HS-5 (cell line): ENCODE data around the gene RANBP1.
A peak's percentile ranks its signal among the peaks of the same experiment; 100 is the strongest.

Experiments
- DNase-seq: peaks from one replicate; pipeline ENCODE4 v3.0.0-alpha.2; 2012; ENCODE audit warnings: low read depth

Gene RANBP1

GRCh38 chr22:20109411-20110358 is 6.2 kb upstream of the RANBP1 start:
- DNase-seq = no peak

DNA sequence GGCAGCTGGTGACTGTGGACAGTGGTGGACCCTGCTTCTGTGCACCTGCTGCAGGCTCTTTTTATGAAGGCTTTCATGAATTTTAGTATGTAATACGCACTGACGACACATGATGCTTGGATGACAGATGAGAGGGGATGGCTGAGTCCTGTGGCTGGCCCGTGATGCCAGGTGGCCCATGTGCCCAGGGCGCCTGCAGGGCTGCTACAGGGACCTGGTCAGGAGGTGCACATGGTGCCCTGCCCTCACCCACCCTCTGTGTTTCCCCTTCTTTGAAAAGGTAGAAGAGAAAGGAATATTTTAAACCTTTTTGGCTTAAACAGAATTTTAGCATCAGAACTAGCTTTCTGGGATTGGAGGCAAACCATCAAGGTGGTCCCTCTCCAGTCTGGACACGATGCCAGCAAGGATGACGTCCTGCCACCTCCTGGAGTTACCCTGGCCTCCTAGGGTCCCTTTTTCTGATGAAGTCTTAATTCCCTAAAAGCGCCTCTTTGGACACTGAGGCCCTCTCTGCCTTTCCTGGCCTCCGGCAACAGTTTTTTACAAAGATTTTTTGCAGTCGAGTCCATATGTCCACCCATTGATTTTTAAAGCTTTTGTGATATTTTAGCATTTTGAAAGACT is 5.4 kb upstream of the RANBP1 start:
- DNase-seq = no peak

DNA sequence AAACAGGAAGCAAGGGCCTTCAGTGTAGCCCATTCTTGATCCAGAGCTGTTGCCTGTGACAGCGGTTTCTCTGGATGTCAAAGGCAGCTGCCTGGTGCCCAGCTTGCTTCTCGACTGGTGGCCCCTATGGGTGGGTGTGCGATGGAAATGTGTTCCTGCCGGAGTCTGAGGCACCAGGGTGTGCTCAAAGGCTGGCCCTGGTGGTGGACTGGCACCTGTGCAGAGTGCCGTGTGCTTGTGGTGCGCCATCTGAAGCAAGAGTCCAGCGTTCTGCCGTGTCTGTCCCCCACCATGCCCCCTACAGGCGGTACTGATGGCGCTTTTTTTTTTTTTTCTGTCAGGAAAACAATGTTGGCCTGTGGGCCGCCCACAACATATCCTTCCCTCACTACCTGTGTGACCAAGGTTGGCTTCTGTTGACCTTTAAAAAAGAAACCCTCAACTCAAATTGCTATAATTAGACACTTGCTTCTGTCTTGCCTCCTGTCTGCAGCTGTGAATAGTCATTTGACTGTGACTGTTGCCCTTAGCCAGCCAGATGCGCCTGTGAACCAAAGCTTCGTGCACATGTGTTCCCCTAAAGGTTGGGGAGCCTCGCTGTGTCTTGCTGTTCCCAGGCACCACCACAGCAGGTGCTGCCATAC is 4.7 kb upstream of the RANBP1 start:
- no peak for DNase-seq

- DNase-seq = no peak
Observed at GRCh38 chr22:20111689-20112622, 3.9 kb upstream of the RANBP1 start.

- no peak for DNase-seq
Observed at GRCh38 chr22:20112623-20113511, 3.0 kb upstream of the RANBP1 start.

DNA sequence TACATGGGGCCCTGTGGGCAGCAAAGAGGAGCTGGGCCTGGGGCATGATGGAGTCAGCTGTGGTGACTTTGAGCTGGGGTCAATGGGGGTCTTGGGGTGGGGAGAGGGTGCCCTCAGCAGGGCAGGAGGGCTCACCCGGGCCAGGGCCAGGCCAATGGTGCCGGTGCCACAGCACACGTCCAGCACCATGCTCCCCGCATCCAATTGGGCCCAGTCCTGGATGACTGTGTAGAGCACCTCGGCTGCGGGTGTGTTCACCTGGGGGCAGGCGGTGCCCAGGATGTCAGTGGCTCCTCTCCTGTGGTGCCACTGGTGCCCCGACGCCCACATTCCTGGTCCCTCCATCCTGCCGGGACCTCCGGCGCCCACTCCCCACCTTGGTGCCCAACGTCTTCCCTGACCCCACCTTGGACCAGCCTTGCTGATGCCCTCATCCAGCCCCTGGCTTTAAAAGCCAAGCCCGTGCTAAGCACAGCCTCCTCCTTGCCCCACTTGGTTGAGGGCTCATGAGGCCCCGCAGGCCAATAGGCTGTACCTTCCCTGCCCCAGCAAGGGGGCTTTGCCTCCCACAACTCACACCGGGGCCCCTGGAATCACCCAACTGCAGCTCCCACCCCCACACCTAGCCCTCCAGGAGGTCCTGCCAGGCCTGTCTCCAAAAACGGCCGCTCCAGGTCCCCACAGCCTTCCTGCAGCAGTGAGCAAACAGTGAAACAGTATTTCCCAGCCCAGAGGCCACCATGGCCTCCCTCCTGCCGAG is 2.2 kb upstream of the RANBP1 start:
- DNase-seq = no peak

DNA sequence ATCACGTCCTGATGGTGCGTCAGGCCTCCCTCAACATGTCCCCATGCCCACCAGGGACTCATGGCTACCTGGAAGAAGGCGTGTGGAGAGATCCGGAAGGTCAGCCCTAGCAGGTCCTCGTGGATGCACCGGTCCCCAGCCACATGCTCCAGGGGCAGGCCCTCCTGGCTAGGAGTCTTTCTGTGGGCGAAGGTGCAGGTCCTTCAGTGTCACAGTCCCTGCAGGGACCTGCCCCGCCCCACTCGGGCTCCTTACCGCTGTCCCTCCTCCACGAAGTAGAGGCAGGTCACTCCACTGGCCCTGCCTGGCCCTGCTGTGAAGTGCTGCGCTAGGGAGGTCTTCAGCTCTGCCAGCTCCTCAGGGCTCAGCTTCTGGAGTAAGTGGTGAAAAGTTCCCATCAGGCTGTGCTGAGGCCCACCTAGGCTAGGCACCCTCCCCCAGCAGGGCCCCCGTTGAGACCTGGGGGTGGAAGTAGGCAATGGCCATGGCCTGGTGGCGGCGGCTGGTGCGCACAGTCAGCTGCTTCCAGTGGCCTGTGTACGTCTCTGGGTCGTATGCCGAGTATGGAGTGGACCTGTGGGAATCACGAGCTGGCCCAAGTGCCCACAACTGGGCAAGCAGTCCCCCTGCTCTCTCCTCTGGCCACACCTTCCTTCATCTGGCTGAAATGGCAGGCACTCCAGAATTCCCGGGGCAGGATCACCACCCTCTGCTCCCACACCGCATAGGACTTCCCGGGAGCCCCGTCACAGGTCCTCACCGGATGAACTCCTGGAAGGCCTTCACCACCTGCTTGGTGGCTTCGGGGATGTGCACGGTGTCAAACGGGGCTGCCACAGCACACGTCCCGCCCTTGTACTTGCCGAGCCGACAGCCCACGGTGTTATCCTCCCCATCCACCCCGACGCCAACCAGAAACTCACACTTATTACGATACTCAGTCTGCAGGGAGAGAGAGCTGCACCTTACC is 1.1 kb upstream of the RANBP1 start:
- DNase-seq = no peak

- no peak for DNase-seq
Observed at GRCh38 chr22:20116376-20116950, 559 bp downstream of the RANBP1 start.

DNA sequence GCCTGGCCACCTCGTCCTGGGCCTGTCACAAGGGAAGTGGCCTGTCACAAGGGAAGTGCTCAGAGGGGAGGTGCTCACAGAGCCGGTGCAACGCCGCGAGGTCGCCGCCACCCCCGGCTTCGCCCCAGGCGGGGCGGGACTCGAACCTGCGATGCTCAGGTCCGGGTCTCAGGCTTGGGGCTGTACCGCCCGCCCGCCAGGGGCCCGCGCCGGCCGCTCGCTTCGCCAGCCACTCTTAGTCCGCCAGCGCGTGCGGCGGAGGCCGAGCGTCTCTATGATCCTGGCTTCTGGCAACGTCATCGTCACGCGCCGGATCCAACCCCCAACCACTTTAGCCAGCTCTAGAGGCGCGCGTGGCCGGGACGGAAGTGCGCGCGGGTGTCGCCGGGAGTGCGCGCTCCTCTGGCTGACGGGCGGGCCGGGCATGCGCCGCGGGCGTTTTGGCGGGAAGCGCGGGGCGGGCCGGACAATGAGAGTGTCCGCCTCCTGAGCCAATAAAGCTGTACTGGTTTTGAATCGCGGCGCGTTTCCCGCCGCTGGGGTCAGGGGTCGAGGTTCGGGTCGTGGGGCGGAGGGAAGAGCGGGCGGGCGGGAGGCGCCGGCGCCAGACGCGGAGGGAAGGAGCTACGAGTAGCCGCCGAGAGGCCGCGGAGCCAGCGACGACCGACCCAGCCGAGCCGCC is 1.2 kb downstream of the RANBP1 start, which contains the start of gene TRMT2A:
Gene TRMT2A (minus strand): TSS at position 276 of the 682 bp plus-strand sequence. CDS start 320 bp downstream, outside the sequence.
- peak; percentile 91 for DNase-seq

DNA sequence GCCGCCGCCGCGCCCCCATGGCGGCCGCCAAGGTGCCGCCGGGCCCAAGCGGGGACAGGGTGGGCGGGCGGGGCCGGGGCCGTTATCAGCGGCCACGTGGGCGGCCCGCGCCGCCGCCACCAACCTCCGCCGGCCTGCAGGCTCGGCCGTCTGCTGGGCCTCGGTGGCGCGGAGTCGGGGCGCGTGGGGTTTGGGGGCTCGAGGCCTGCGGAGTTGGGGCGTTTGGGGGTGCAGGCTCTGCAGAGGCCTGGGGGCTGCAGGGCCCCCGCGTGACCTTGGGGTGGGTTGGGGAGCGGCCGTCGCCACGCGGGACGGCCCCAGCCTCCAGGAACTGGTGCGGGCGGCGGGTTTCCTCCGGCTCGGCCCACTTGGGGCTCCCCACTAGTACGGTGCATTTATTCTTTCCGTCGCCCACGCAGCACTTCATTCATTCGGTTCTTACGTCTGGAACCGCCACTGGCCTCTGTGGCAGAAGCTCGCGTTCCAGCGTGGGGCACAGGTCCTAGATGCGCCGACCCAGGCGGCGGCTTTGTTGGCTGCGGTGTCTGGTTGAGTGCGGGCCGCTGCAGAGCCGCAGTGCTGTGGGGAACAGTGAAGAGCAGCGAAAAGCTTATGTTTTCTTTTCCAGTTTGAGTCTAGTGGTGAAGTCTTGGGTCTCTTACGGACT is 1.9 kb downstream of the RANBP1 start:
- no peak for DNase-seq

GRCh38 chr22:20118300-20119020 is 2.6 kb downstream of the RANBP1 start:
- DNase-seq = no peak

DNA sequence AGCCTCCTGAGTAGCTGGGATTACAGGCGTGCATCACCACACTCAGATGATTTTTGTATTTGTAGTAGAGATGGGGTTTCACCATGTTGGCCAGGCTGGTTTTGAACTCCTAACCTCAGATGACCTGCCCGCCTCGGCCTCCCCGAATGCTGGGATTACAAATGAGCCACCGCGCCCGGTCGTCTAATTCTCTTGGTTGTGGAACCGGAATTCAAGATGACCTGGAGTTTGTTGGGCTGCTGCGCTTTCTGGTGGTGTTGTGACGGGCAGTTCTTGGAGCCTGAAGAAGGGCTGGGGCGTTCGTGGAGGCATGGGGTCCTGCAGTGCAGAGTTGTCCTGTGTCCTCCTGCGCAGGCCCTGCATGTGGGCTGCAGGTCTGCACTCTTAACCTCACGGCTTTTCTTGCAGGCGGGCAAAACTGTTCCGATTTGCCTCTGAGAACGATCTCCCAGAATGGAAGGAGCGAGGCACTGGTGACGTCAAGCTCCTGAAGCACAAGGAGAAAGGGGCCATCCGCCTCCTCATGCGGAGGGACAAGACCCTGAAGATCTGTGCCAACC is 6.0 kb downstream of the RANBP1 start:
- no peak for DNase-seq

- DNase-seq = no peak
Observed at GRCh38 chr22:20123366-20124082, 7.6 kb downstream of the RANBP1 start.

GRCh38 chr22:20124083-20124787 is 8.3 kb downstream of the RANBP1 start:
- DNase-seq = no peak
